HG03135 (cell line): ENCODE results near the gene TCF25.
"Not testable (repeated sequence)": the region's sequence is repeated elsewhere in the genome, so short reads cannot be mapped to it uniquely, and the experiment has no call there.

Experiments used
- ATAC-seq: cut with Tn5 transposase; IDR thresholded peaks from one replicate; pipeline ENCODE4 v1.9.1; 2021; ENCODE audit warnings: mild to moderate bottlenecking, moderate library complexity; ENCODE audit not compliant: unreplicated experiment

Gene TCF25

GRCh38 chr16:89904606-89905510, 31.5 kb downstream of the TCF25 start:
- no peak for ATAC-seq

GRCh38 chr16:89905511-89906139, 32.2 kb downstream of the TCF25 start:
- ATAC-seq = no peak

GRCh38 chr16:89906140-89907025, 33.0 kb downstream of the TCF25 start:
- ATAC-seq = no peak

GRCh38 chr16:89907055-89907814, 33.8 kb downstream of the TCF25 start:
- ATAC-seq = no peak

- ATAC-seq = no peak
Observed at GRCh38 chr16:89908236-89908635, 34.8 kb downstream of the TCF25 start.

- no peak for ATAC-seq
Observed at GRCh38 chr16:89909777-89910716, 36.7 kb downstream of the TCF25 start.

GRCh38 chr16:89910717-89911354, 37.4 kb downstream of the TCF25 start:
- no peak for ATAC-seq

- no peak for ATAC-seq
Observed at GRCh38 chr16:89911375-89911774, 38.0 kb downstream of the TCF25 start.

GRCh38 chr16:89912143-89912542, 38.8 kb downstream of the TCF25 start:
- no peak for ATAC-seq

GRCh38 chr16:89912627-89913026, 39.2 kb downstream of the TCF25 start:
- ATAC-seq = no peak

- ATAC-seq = no peak
Observed at GRCh38 chr16:89913408-89914387, 40.3 kb downstream of the TCF25 start.

- ATAC-seq = not testable (repeated sequence)
Observed at GRCh38 chr16:89914642-89915285, 41.4 kb downstream of the TCF25 start.

GRCh38 chr16:89915303-89916232, 42.2 kb downstream of the TCF25 start:
- ATAC-seq = no peak

GRCh38 chr16:89917773-89918452, 44.5 kb downstream of the TCF25 start:
- peak; percentile 71 for ATAC-seq

GRCh38 chr16:89918453-89919347, 45.3 kb downstream of the TCF25 start, which contains the start of gene MC1R:
Gene MC1R (plus strand): TSS chr16:89918862. CDS start chr16:89919259, 397 bp downstream.
- no peak for ATAC-seq
